GM19193 (cell line): ENCODE results near the gene N4BP2L2.

ENCODE experiments used
- POLR2A ChIP-seq: IDR thresholded peaks from 4 replicates; pipeline ENCODE4 v1.6.1; 2011; ENCODE audit not compliant: insufficient read depth, insufficient read length; ENCODE audit errors: extremely low read depth

Gene N4BP2L2

DNA sequence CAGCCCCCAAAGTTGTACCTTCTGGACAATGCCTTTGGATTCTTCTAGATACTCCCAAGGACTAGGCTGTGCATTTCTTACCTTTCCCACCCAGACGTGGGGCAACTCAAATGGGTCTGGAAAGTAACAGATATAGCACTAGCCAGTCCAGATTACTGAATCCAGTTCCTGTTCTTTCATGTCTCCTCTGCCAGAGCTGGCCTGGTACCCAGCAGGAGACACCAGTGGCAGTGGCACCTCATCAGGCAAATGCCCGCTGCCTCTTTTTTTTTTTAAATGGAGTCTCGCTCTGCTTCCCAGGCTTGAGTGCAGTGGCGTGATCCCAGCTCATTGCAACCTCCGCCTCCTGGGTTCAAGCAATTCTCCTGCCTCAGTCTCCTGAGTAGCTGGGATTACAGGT is 43.2 kb downstream of the N4BP2L2 start:
- no peak for TF ChIP-seq POLR2A

DNA sequence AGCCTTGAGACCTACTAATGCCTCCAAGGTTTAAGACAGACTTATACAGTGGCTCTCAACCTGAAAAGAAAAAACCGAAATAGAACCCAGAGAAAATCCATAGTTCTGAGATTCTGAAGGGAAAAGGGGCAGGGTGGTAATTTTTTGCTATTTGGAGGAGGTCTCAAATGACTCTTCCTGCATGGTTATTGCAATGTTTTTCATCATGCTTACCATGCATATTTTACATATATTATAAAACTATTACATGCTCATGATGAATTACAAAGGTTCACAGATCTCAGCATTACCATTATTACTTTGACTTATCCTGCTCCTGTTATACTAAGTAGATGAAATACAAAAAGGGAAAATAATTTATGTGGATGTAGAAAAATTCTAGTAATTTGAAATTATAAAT is 47.6 kb downstream of the N4BP2L2 start:
- no peak for TF ChIP-seq POLR2A

DNA sequence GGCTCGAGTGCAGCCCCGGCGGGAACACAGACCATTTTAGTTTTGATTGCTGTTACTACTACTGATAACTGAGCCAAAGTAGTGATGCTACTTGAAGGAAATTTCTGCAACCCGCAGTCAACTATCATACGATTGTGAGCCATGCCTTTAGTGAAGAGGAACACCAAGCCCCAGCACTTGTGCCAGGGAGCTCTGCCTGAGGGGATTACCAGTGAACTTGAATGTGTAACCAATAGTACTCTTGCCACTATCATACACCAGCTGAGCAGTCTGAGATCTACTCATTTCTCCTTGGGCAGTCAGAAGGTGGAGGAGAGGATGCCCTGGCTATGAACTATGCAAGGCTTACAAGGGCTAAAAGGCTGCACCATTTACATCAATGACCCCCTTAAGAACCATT is 61.7 kb downstream of the N4BP2L2 start:
- TF ChIP-seq POLR2A = no peak

DNA sequence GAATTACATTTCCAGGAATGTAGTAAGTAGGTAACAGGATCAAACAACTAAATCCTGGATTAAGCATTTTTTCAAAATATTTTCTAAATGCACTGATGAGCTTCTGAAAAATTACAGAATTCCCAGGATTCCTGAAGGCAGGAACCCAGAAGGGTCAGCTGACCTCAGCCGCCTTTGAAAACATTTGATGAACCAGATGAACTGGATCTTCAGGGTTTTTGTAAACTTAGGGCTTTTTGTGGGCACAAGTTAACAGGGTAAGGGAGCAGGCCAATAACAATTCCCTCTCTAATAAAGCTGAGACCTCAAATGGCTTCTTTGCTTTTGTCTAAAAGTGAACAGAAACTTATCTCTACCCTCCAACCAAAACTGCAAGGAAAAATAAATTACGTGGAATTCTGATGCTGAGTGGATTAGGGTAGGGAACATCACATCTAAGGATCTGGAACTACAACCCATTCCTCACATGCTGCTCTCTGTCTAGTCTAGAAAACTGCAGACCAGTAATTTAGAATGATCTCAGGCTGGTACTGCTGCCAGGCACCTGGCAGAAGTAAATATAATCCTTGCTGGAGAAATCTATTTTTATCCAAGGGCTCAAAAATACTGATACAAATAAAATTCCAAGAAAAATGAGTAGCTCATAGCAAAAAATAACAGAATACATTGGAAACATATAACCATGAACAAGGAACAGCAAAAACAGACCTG is 62.4 kb downstream of the N4BP2L2 start:
- TF ChIP-seq POLR2A = no peak

GRCh38 chr13:32474999-32475792 is 63.4 kb downstream of the N4BP2L2 start:
- no peak for TF ChIP-seq POLR2A

GRCh38 chr13:32473650-32474049 is 64.9 kb downstream of the N4BP2L2 start:
- TF ChIP-seq POLR2A = no peak

GRCh38 chr13:32472194-32472621 is 66.4 kb downstream of the N4BP2L2 start:
- no peak for TF ChIP-seq POLR2A

DNA sequence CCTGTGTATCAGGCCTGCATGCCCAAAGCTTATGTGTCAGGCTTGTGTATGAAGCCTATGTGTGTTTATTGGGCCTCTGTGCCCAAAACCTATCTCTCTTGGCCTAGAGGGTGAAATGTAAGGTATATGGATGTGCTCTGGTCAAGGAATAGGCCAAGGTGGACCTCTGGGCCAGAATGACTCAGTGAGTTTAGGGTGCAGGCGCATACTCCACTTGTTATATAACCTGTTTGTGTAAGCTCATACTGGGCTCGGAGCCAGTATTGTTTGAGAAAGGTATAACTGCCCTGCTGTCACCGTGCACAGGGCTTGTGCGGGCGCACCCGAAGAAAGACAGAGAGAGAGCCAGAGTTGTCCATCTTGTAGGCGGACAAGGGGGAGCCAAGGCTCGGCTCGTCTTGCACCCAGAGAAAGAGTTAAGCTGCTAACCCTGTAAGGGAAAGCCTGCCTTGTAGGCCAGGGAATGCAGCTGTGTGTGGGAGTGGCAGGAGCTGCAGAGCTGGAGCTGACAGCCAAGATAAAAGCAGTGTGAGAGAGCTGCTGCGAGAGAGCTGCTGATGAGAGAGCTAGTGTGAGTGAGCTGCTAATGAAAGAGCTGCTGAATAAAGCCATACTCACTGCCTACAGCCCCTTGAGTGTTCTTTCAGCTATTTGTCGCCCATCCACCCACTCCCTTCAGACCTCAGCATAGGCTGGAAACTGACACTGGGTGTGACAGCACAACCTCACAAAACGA is 67.2 kb downstream of the N4BP2L2 start:
- no peak for TF ChIP-seq POLR2A

DNA sequence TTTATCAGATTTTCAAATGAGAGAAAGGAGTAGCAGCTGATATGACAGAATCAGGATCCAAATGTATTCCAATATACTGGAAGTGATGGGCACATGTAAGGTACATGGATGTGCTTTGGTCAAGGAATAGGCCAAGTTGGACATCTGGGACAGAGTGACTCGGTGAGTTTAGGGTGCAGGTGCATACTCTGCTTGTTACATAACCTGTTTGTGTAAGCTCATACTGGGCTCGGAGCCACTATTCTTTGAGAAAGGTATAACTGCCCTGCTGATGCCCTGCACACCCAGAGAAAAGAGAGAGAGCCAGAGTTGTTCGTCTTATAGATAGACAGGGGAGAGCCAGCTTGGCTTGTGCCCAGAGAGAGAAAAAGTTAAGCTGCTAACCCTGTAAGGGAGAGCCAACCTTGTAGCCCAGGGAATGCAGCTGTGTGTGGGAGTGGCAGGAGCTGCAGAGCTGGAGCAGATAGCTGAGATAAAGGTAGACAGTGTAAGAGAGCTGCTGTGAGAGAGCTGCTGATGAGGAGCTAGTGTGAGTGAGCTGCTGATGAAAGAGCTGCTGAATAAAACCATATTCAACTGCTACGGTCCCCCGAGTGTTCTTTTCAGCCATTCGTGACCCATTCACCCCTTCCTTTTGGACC is 70.0 kb downstream of the N4BP2L2 start:
- TF ChIP-seq POLR2A = no peak

GRCh38 chr13:32456591-32456990 is 82.0 kb downstream of the N4BP2L2 start:
- no peak for TF ChIP-seq POLR2A

- no peak for TF ChIP-seq POLR2A
Observed at GRCh38 chr13:32455594-32455903, 83.0 kb downstream of the N4BP2L2 start.

DNA sequence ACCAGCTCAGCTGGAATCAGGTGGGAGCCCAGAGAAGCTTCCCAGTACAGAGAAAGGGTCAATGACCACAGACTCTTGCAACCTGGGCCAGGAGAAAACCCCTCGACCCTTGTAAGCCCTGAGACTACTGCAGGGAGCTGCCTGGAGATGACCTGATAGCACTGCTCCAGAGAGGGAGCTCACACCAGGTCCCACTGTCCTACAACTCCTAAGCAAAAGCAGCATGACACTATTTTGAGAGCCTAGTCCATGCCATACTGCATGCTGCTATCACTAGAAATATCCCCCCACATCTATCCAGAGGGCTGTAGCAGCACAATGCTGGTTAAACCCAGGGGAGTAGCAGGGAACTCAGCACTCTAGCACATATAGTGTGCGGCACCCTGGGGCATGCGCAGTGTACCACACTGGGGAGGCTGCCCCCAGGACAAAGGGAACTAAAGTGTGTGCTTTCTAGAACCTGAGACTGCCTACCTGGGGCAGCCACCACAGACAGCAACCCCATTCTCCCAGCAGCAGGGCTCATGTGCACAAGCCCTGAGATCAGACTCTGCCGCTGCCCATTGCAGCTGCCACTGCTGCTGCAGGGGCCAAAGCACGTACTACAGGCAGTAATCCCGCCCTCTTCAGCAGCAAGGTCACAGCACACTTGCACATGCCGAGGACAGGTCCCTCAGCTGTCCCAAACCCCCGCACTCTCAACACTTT is 83.6 kb downstream of the N4BP2L2 start:
- no peak for TF ChIP-seq POLR2A

- no peak for TF ChIP-seq POLR2A
Observed at GRCh38 chr13:32453981-32454380, 84.6 kb downstream of the N4BP2L2 start.

DNA sequence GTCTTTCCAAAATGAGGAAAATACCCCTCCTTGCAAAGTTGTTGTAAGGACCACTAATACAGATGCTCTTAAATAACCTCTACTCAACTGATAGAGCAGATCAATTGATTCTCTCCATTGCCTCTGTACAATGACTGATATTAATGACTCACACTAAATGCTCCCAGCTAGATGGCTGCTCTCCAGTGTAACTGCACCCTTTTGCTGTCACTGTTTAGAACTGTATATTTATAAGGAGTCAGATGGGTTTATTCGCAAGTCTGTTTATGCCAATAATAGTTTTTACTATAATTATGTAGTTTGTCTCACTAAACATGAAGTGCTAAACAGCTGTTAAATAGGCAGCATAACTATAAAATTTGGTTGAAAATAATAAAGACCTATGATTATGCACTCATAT is 89.6 kb downstream of the N4BP2L2 start:
- TF ChIP-seq POLR2A = no peak

- TF ChIP-seq POLR2A = no peak
Observed at GRCh38 chr13:32447894-32448623, 90.5 kb downstream of the N4BP2L2 start.
